Measurements from ENCODE around the gene RBMS2.
"Not testable (repeated sequence)": the region's sequence is repeated elsewhere in the genome, so short reads cannot be mapped to it uniquely, and the experiment has no call there.

RBMS2 gene

DNA sequence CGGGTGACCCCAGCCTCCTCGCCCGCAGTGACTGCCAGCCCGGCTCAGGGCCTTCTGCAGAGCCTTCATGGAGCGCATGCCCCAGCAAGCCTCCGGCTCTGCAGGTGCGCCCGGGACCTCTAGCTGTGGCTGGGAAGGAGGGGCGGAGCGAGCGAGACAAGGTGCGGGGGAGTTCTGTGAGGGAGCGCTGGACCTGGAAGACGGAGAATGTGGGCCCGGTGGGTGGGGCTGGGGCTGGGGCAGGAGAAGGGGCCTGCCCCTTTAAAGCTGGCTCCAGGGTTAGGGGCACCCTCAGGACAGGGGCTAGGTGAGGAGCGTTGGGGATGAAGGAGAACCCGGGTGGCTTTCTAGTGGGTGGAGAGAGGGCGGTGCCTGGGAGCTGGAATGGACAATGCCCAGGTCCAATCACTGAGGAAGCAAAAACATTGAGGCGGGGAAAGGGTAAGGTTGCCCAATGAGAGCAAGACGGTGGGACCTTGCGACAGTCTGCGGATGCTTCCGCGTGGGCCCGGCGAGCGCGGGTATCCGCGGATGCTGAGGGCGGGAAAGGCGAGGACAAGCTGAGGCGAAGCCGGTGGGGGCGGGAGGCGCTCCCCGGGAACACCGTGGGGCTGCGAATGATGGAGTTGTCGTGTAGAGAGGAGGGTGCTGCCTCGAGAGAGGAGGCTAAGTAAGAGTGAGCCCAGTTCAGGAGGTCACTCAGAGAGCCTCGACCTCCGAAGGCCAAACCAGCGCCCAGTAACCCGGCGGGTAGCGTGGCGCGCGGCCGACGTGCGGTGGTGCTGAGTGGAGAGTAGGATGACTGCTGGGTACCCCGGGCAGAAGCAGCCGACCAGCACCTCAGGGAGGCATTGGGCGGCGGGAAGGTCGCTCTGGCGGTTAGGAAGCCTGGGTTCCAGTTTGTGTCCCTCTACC, 33.3 kb upstream of the RBMS2 start, which contains the start of gene GLS2:
TSS of gene GLS2 (minus strand) at position 121 of the 915 bp plus-strand sequence. CDS start at position 78, 43 bp downstream.
- Histone ChIP-seq H3K27ac (ENCODE audit: low read depth, low read length, poor library complexity, severe bottlenecking) (no peak within 1 kb of the TSS), H3K4me1 (ENCODE audit: insufficient read depth, low read length, severe bottlenecking) (no peaks in the 10 kb centered on the region), H3K9me3 (ENCODE audit: low read length) (no peaks in the 10 kb centered on the region), H4K20me1 (ENCODE audit: insufficient read depth, low read length) (no peaks in the 10 kb centered on the region), H3K27me3 (ENCODE audit: insufficient read depth, low read length) (peaks cover 8% of the 10 kb centered on the region), H3K36me3 (ENCODE audit: insufficient read depth, low read length) (no peaks in the 10 kb centered on the region), H2AFZ (ENCODE audit: low read length) (no peak within 1 kb of the TSS), H3K4me2 (ENCODE audit: low read length) (peak within 1 kb of the TSS; percentile 26; the same call in 1 of the 2 replicates), H3F3A (ENCODE audit: insufficient read depth, low read length) (no peaks in the 10 kb centered on the region), H3K9ac (ENCODE audit: low read length) (no peak within 1 kb of the TSS), H3K79me2 (ENCODE audit: insufficient read depth, low read length) (no peaks in the 10 kb centered on the region), H3K4me3 (ENCODE audit: low read depth, low read length, poor library complexity, severe bottlenecking) (no peak within 1 kb of the TSS), H3K9me2 (ENCODE audit: low read depth, low read length) (no peaks in the 10 kb centered on the region)
- TF ChIP-seq, protein P1, sequence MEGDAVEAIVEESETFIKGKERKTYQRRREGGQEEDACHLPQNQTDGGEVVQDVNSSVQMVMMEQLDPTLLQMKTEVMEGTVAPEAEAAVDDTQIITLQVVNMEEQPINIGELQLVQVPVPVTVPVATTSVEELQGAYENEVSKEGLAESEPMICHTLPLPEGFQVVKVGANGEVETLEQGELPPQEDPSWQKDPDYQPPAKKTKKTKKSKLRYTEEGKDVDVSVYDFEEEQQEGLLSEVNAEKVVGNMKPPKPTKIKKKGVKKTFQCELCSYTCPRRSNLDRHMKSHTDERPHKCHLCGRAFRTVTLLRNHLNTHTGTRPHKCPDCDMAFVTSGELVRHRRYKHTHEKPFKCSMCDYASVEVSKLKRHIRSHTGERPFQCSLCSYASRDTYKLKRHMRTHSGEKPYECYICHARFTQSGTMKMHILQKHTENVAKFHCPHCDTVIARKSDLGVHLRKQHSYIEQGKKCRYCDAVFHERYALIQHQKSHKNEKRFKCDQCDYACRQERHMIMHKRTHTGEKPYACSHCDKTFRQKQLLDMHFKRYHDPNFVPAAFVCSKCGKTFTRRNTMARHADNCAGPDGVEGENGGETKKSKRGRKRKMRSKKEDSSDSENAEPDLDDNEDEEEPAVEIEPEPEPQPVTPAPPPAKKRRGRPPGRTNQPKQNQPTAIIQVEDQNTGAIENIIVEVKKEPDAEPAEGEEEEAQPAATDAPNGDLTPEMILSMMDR (IDR thresholded peaks at IDR 0.05; ENCODE audit: low read length): no peak
- no peak for TF ChIP-seq EZH2 (IDR thresholded peaks at IDR 0.05; ENCODE audit: borderline replicate concordance, low read length)

DNA sequence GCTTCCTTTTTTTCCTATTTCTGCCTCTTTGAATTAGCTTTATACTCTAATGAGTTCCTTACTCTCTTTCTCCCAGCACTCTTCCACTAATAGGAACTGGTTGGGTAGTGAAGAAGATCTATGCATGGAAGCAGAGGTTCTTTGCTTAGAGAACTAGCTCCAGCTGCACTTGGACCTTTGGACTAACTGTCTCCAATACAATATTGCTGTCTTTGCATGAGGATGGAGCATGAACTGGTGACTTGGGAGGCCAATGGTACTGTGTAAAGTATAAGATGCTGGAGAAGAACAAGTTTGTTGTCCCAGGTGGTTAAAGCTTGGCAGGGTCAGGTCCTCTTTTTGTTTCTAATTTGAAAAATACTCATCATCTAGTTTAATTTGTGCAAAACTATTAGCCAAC, 31.3 kb upstream of the RBMS2 start:
- no peak overlapping the region for H3K4me2 ChIP-seq (ENCODE audit: low read length)
- H3K4me1 ChIP-seq (ENCODE audit: insufficient read depth, low read length, severe bottlenecking): no peaks in the 10 kb centered on the region
- H4K20me1 ChIP-seq (ENCODE audit: insufficient read depth, low read length): no peaks in the 10 kb centered on the region
- no peak overlapping the region for H3K9ac ChIP-seq (ENCODE audit: low read length)
- no peaks in the 10 kb centered on the region for H3K36me3 ChIP-seq (ENCODE audit: insufficient read depth, low read length)
- no peaks in the 10 kb centered on the region for H3K79me2 ChIP-seq (ENCODE audit: insufficient read depth, low read length)
- no peaks in the 10 kb centered on the region for H3K9me3 ChIP-seq (ENCODE audit: low read length)
- peaks cover 8% of the 10 kb centered on the region for H3K27me3 ChIP-seq (ENCODE audit: insufficient read depth, low read length)
- H3K4me3 ChIP-seq (ENCODE audit: low read depth, low read length, poor library complexity, severe bottlenecking): no peak overlapping the region
- H3K9me2 ChIP-seq (ENCODE audit: low read depth, low read length): no peaks in the 10 kb centered on the region
- H3F3A ChIP-seq (ENCODE audit: insufficient read depth, low read length): no peaks in the 10 kb centered on the region
- TF ChIP-seq, protein P1 (IDR thresholded peaks at IDR 0.05; ENCODE audit: low read length): no peak
- no peak for TF ChIP-seq EZH2 (IDR thresholded peaks at IDR 0.05; ENCODE audit: borderline replicate concordance, low read length)
- no peak overlapping the region for H3K27ac ChIP-seq (ENCODE audit: low read depth, low read length, poor library complexity, severe bottlenecking)
- no peak overlapping the region for H2AFZ ChIP-seq (ENCODE audit: low read length)

DNA sequence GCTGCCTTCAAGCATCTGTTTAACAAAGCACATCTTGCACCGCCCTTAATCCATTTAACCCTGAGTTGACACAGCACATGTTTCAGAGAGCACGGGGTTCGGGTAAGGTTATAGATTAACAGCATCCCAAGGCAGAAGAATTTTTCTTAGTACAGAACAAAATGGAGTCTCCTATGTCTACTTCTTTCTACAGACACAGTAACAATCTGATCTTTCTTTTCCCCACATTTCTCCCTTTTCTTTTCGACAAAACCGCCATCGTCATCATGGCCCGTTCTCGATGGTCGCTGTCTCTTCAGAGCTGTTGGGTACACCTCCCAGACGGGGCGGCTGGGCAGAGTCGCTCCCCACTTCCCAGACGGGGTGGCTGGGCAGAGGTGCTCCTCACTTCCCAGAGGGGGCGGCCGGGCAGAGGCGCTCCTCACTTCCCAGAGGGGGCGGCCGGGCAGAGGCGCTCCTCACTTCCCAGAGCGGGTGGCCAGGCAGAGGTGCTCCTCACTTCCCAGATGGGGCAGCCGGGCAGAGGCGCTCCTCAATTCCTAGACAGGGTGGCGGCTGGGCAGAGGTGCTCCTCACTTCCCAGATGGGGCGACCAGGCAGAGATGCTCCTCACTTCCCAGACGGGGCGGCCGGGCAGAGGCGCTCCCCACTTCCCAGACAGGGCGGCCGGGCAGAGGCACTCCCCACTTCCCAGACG, 28.1 kb upstream of the RBMS2 start:
- not testable (repeated sequence) for H3K27me3 ChIP-seq (ENCODE audit: insufficient read depth, low read length); H3K9me2 ChIP-seq (ENCODE audit: low read depth, low read length); H3K9me3 ChIP-seq (ENCODE audit: low read length); H3K36me3 ChIP-seq (ENCODE audit: insufficient read depth, low read length); H3K9ac ChIP-seq (ENCODE audit: low read length); H3K79me2 ChIP-seq (ENCODE audit: insufficient read depth, low read length); H3K4me2 ChIP-seq (ENCODE audit: low read length); H3K4me1 ChIP-seq (ENCODE audit: insufficient read depth, low read length, severe bottlenecking); H4K20me1 ChIP-seq (ENCODE audit: insufficient read depth, low read length); H2AFZ ChIP-seq (ENCODE audit: low read length); H3F3A ChIP-seq (ENCODE audit: insufficient read depth, low read length); H3K4me3 ChIP-seq (ENCODE audit: low read depth, low read length, poor library complexity, severe bottlenecking); H3K27ac ChIP-seq (ENCODE audit: low read depth, low read length, poor library complexity, severe bottlenecking)

DNA sequence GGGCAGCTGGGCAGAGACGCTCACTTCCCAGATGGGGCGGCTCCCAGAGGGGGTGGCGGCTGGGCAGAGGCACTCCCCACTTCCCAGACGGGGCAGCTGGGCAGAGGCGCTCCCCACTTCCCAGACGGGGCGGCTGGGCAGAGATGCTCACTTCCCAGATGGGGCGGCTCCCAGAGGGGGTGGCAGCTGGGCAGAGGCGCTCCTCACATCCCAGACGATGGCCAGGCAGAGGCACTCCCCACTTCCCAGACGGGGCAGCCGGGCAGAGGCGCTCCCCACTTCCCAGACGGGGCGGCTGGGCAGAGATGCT, 27.6 kb upstream of the RBMS2 start:
- not testable (repeated sequence) for H3K36me3 ChIP-seq (ENCODE audit: insufficient read depth, low read length); H3K9me2 ChIP-seq (ENCODE audit: low read depth, low read length); H3K9me3 ChIP-seq (ENCODE audit: low read length); H3K4me1 ChIP-seq (ENCODE audit: insufficient read depth, low read length, severe bottlenecking); H3K4me2 ChIP-seq (ENCODE audit: low read length); H3K27me3 ChIP-seq (ENCODE audit: insufficient read depth, low read length); H3F3A ChIP-seq (ENCODE audit: insufficient read depth, low read length); H2AFZ ChIP-seq (ENCODE audit: low read length); H3K27ac ChIP-seq (ENCODE audit: low read depth, low read length, poor library complexity, severe bottlenecking); H4K20me1 ChIP-seq (ENCODE audit: insufficient read depth, low read length); H3K4me3 ChIP-seq (ENCODE audit: low read depth, low read length, poor library complexity, severe bottlenecking); H3K79me2 ChIP-seq (ENCODE audit: insufficient read depth, low read length); H3K9ac ChIP-seq (ENCODE audit: low read length)

DNA sequence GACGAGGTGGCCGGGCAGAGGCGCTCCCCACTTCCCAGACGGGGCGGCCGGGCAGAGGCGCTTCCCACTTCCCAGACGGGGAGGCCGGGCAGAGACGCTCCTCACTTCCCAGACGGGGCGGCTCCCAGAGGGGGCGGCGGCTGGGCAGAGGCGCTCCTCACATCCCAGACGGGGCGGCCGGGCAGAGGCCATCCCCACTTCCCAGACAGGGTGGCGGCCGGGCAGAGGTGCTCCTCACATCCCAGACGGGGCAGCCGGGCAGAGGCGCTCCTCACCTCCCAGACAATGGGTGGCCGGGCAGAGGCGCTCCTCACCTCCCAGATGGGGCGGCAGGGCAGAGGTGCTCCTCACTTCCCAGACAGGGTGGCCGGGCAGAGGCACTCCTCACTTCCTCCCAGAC, 27.1 kb upstream of the RBMS2 start:
- not testable (repeated sequence) for H3K9ac ChIP-seq (ENCODE audit: low read length); H3K4me2 ChIP-seq (ENCODE audit: low read length); H3F3A ChIP-seq (ENCODE audit: insufficient read depth, low read length); H3K79me2 ChIP-seq (ENCODE audit: insufficient read depth, low read length); H3K27me3 ChIP-seq (ENCODE audit: insufficient read depth, low read length); H3K9me3 ChIP-seq (ENCODE audit: low read length); H3K4me3 ChIP-seq (ENCODE audit: low read depth, low read length, poor library complexity, severe bottlenecking); H3K36me3 ChIP-seq (ENCODE audit: insufficient read depth, low read length); H4K20me1 ChIP-seq (ENCODE audit: insufficient read depth, low read length); H2AFZ ChIP-seq (ENCODE audit: low read length); H3K27ac ChIP-seq (ENCODE audit: low read depth, low read length, poor library complexity, severe bottlenecking); H3K4me1 ChIP-seq (ENCODE audit: insufficient read depth, low read length, severe bottlenecking); H3K9me2 ChIP-seq (ENCODE audit: low read depth, low read length)
